WERI-Rb-1 (cell line): Measurements from ENCODE around the gene SULT1A2.
"Not testable (repeated sequence)": the region's sequence is repeated elsewhere in the genome, so short reads cannot be mapped to it uniquely, and the experiment has no call there.

Source experiments
- DNase-seq: peaks from one replicate; pipeline ENCODE4 v3.0.0-alpha.2; 2020
- H3K27ac ChIP-seq: fragments of 250-450 bp; sonication (Bioruptor Pico); 2 replicates; pipeline ENCODE4 v1.5.1; 2020; ENCODE audit warnings: mild to moderate bottlenecking, moderate library complexity
- H3K27me3 ChIP-seq: fragments of 250-450 bp; sonication (Bioruptor Pico); 2 replicates; pipeline ENCODE4 v1.5.1; 2021; ENCODE audit warnings: mild to moderate bottlenecking, low read depth, moderate library complexity; ENCODE audit not compliant: insufficient read depth, severe bottlenecking
- H3K36me3 ChIP-seq: fragments of 250-450 bp; sonication (Bioruptor Pico); 2 replicates; pipeline ENCODE4 v1.5.1; 2020; ENCODE audit warnings: mild to moderate bottlenecking, moderate library complexity
- H3K4me3 ChIP-seq: 2 replicates; pipeline ENCODE4 v1.5.1; 2011; ENCODE audit warnings: low read depth, mild to moderate bottlenecking, control low read depth, low read length
- H3K9me3 ChIP-seq: fragments of 250-450 bp; sonication (Bioruptor Pico); 2 replicates; pipeline ENCODE4 v1.5.1; 2021; ENCODE audit warnings: mild to moderate bottlenecking, moderate library complexity; ENCODE audit not compliant: severe bottlenecking
- TF ChIP-seq, protein P1 (sequence below): IDR thresholded peaks from 2 replicates; pipeline ENCODE4 v1.5.1; 2011; ENCODE audit warnings: low read depth, mild to moderate bottlenecking, control low read depth, inconsistent platforms, low read length

The SULT1A2 gene

DNA sequence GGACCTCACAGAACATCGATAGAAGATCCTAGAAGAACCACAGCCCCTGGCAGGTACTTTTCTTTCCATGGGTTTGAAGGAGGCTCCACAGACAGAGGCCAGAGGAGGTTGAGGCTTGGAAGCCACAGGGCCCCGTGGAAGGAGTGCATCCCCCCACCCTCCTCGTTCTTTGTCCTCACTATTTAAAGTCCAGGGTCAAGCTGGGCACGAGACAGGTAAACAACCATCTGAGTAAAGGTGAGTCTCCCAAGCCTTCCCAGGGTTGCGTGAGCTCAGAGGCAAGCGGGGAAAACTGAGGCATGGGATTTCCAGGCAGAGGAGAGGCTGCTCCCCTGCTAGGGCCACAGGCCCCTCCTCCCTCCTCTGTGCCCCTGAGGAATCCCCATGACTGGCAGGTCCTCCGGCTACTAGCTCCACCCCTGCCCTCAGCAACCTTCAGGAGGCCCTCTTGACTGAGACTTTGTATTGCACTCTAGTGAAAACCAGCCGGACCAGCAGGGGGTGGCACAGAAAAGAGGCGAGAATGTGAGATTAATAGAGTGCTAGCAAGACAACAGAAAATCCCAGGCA, 927 bp upstream of the SULT1A2 start:
- no peaks in the 10 kb centered on the region for H3K36me3 ChIP-seq
- H3K27ac ChIP-seq, result no peak overlapping the region
- TF ChIP-seq, protein P1, sequence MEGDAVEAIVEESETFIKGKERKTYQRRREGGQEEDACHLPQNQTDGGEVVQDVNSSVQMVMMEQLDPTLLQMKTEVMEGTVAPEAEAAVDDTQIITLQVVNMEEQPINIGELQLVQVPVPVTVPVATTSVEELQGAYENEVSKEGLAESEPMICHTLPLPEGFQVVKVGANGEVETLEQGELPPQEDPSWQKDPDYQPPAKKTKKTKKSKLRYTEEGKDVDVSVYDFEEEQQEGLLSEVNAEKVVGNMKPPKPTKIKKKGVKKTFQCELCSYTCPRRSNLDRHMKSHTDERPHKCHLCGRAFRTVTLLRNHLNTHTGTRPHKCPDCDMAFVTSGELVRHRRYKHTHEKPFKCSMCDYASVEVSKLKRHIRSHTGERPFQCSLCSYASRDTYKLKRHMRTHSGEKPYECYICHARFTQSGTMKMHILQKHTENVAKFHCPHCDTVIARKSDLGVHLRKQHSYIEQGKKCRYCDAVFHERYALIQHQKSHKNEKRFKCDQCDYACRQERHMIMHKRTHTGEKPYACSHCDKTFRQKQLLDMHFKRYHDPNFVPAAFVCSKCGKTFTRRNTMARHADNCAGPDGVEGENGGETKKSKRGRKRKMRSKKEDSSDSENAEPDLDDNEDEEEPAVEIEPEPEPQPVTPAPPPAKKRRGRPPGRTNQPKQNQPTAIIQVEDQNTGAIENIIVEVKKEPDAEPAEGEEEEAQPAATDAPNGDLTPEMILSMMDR, result 0 out of 2 replicates have a peak, but pooled peaks have one; percentile 12
- peak; percentile 73 for DNase-seq
- no peaks in the 10 kb centered on the region for H3K27me3 ChIP-seq
- H3K4me3 ChIP-seq, result no peak overlapping the region
- H3K9me3 ChIP-seq, result no peaks in the 10 kb centered on the region

DNA sequence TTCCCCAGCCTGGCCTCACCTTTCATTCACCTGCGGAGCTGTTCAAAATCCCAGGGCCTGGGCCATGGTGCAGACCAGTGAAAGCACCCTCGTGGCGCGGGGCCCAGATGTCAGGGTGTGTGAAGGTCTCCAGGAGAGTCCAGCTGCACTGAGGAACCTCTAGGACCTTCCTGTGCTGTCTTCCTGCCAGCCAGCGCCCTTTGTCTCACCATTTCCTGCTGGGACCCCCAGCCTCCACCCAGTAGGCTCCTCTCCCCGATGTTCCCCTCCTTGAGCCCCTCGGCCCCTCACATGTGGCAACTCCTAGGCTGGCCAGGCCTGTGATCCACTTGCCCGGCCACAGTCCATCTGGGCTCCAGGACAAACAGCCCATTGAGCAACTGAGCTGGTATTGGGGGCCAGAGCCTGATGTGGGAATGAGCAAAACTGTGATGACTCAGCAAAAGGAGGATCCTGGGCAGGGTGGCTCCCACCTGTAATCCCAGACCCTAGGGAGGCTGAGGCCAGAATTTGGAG, 677 bp downstream of the SULT1A2 start:
- H3K4me3 ChIP-seq, result no peak overlapping the region
- H3K27me3 ChIP-seq, result no peaks in the 10 kb centered on the region
- no peaks in the 10 kb centered on the region for H3K9me3 ChIP-seq
- DNase-seq, result no peak
- TF ChIP-seq, protein P1, result no peak
- H3K27ac ChIP-seq, result no peak overlapping the region
- peaks cover 2% of the 10 kb centered on the region for H3K36me3 ChIP-seq

DNA sequence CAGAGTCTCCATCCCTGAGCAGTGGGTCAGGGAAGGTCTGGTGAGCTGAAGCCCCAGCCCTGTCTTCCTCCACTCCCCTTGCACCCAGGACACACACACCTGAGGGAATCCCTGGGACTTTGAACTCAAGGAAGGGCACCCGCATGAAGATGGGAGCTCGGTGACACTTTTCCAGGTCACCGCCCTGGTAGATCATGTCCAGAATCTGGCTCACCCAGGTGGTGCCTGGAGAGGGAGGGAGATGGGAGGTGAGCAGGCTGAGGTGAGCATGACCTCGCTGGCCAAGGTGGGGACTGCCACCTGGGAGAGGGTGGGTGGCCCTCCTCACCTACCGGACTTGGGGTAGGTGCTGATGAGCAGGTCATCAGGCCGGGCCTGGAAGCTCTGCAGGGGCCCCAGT, 1.4 kb downstream of the SULT1A2 start:
- not testable (repeated sequence) for H3K27me3 ChIP-seq, H3K27ac ChIP-seq, H3K4me3 ChIP-seq, DNase-seq, H3K36me3 ChIP-seq, H3K9me3 ChIP-seq

DNA sequence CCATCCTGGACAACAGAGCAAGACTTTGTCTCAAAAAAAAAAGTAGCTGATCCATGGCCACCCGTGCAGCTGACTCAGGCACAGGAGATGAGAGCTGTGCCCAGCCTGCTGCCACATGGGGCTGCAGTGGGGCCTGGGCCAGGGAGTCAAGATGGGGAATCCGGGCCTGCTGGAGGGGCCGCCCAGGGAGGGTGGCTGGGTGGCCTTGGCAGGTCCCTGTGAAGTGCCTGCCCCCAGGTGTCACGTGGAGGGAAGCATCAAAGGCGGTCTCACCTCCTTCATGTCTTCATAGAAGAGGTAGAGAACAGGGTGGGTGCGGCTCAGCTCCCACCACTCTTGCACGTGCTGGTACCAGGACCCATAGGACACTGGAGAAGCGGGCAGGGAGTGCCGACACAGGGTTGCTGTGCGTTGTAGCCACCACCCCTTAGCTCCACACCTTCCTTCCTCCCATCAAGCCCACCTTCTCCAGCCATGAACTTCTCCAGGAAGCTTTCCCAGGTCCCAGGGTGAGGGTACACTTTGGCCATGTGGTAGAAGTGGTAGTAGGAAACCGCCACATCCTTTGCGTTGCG, 3.8 kb downstream of the SULT1A2 start:
- H3K9me3 ChIP-seq, result no peaks in the 10 kb centered on the region
- H3K27ac ChIP-seq, result no peak overlapping the region
- TF ChIP-seq, protein P1, result no peak
- DNase-seq, result no peak
- no peak overlapping the region for H3K4me3 ChIP-seq
- no peaks in the 10 kb centered on the region for H3K27me3 ChIP-seq
- H3K36me3 ChIP-seq, result peaks cover 22% of the 10 kb centered on the region

DNA sequence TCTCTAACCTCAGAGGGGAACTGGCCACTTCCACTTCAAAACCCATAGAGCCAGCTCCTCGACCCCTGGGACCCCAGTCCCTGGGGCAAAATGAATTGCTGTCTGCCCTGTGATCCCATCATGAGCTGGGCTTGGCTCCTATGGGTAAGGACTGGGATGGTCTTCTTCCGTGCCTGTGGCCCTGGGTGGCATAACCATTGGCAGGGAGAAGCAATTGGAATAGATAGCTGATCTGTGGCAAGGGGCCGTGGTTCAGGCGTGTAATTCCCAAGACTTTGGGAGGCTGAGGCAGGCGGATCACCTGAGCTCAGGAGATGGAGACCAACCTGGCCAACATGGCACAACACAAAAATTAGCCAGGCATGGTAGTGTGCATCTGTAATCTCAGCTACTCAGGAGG, 4.3 kb downstream of the SULT1A2 start:
- H3K27ac ChIP-seq, result no peak overlapping the region
- no peak for DNase-seq
- no peaks in the 10 kb centered on the region for H3K9me3 ChIP-seq
- H3K36me3 ChIP-seq, result peaks cover 22% of the 10 kb centered on the region
- H3K27me3 ChIP-seq, result no peaks in the 10 kb centered on the region
- TF ChIP-seq, protein P1, result no peak
- H3K4me3 ChIP-seq, result no peak overlapping the region

DNA sequence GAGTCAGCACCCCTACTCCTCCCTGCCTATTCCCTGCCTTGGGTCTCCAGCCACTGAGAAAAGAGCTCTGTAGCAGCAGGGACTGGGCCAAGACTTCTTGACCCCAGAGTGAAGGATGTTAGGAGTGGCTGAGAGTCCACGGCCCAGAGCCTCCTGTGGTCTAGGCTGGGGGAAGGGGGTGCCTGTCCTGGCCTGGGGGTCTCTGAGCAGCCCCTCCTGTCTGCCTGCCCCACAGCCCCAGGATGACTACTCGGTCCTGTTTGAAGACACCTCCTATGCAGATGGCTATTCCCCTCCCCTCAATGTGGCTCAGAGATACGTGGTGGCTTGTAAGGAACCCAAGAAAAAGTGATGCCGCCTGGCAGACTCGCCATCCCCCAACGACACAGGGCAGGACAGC, 5.5 kb downstream of the SULT1A2 start:
- Histone ChIP-seq H3K27me3 (no peaks in the 10 kb centered on the region), H3K4me3 (no peak overlapping the region), H3K9me3 (no peaks in the 10 kb centered on the region), H3K36me3 (peaks cover 22% of the 10 kb centered on the region), H3K27ac (no peak overlapping the region)
- TF ChIP-seq, protein P1, result no peak
- DNase-seq, result no peak
